GM12891 (cell line): ENCODE results near the gene CLN3.

ENCODE experiments used
- POLR2A ChIP-seq: IDR thresholded peaks from 2 replicates; pipeline ENCODE4 v1.6.1; 2011; ENCODE audit warnings: low read depth, low read length, control low read depth
- TAF1 ChIP-seq: IDR thresholded peaks from 2 replicates; pipeline ENCODE4 v1.6.1; 2011; ENCODE audit warnings: low read depth, low read length, control low read depth

- TF ChIP-seq TAF1 (no peak), POLR2A (no peak)
These were observed 29.6 kb upstream of the CLN3 start for GRCh38 chr16:28521436-28521835.
